ENCODE results near the gene PGA5. TPM values are rescaled to one million over a fixed set of nuclear protein-coding genes. Genes with fewer than 3 reads are reported as not detected.
"Not testable (repeated sequence)": the region's sequence is repeated elsewhere in the genome, so short reads cannot be mapped to it uniquely, and the experiment has no call there.

The PGA5 gene
- total RNA-seq, 3 donors from 2014 or later (not counting 1 experiment from before 2014, with no cell fraction given), result not detected

GRCh38 chr11:61245284-61245964, 4.4 kb downstream of the PGA5 start:
- H3K27ac Mint-ChIP-seq; H3K27me3 Mint-ChIP-seq (ENCODE audit: low read depth in 2 of 2); ATAC-seq; H3K9me3 ChIP-seq (ENCODE audit: control insufficient read depth, insufficient read depth, low read length); H3K4me3 ChIP-seq (ENCODE audit: low read length); H3K36me3 ChIP-seq (ENCODE audit: control insufficient read depth, insufficient read depth, low read length); H3K4me3 Mint-ChIP-seq; H3K4me1 ChIP-seq (ENCODE audit: control insufficient read depth, insufficient read depth, low read length); H3K9me3 Mint-ChIP-seq; H3K27me3 ChIP-seq (ENCODE audit: control insufficient read depth, insufficient read depth, low read length); intact Hi-C loops (cut with micrococcal nuclease); DNase-seq; H3K36me3 Mint-ChIP-seq; H3K4me1 Mint-ChIP-seq; H3K27ac ChIP-seq (ENCODE audit: low read length): not testable (repeated sequence)
- WGBS (ENCODE audit: insufficient coverage), result no CpG with 5 or more reads among the region's 10 CpGs

- H3K4me3 ChIP-seq (ENCODE audit: low read length); H3K27me3 ChIP-seq (ENCODE audit: control insufficient read depth, insufficient read depth, low read length); DNase-seq; H3K27me3 Mint-ChIP-seq (ENCODE audit: low read depth in 2 of 2); intact Hi-C loops (cut with micrococcal nuclease); H3K9me3 Mint-ChIP-seq; H3K36me3 Mint-ChIP-seq; H3K27ac ChIP-seq (ENCODE audit: low read length); H3K9me3 ChIP-seq (ENCODE audit: control insufficient read depth, insufficient read depth, low read length); H3K27ac Mint-ChIP-seq; ATAC-seq; H3K36me3 ChIP-seq (ENCODE audit: control insufficient read depth, insufficient read depth, low read length); H3K4me1 Mint-ChIP-seq; H3K4me1 ChIP-seq (ENCODE audit: control insufficient read depth, insufficient read depth, low read length); H3K4me3 Mint-ChIP-seq: not testable (repeated sequence)
- 83% methylated on average over 7 of the region's 9 CpGs for WGBS (ENCODE audit: insufficient coverage)
Observed at GRCh38 chr11:61248071-61248470, 7.1 kb downstream of the PGA5 start.

GRCh38 chr11:61249201-61249600, 8.2 kb downstream of the PGA5 start:
- H3K9me3 Mint-ChIP-seq; H3K36me3 ChIP-seq (ENCODE audit: control insufficient read depth, insufficient read depth, low read length); H3K4me3 Mint-ChIP-seq; H3K27me3 Mint-ChIP-seq (ENCODE audit: low read depth in 2 of 2); H3K27me3 ChIP-seq (ENCODE audit: control insufficient read depth, insufficient read depth, low read length); ATAC-seq; H3K27ac ChIP-seq (ENCODE audit: low read length); H3K4me1 ChIP-seq (ENCODE audit: control insufficient read depth, insufficient read depth, low read length); H3K4me3 ChIP-seq (ENCODE audit: low read length); H3K36me3 Mint-ChIP-seq; H3K9me3 ChIP-seq (ENCODE audit: control insufficient read depth, insufficient read depth, low read length); H3K4me1 Mint-ChIP-seq; intact Hi-C loops (cut with micrococcal nuclease); H3K27ac Mint-ChIP-seq: not testable (repeated sequence)
- WGBS (ENCODE audit: insufficient coverage), result 92% methylated on average over 8 of the region's 8 CpGs
- peak in 1 of 2 donors; percentile 1 for DNase-seq

- DNase-seq; H3K27me3 ChIP-seq (ENCODE audit: control insufficient read depth, insufficient read depth, low read length); H3K4me3 Mint-ChIP-seq; intact Hi-C loops (cut with micrococcal nuclease); H3K27ac ChIP-seq (ENCODE audit: low read length); H3K4me1 Mint-ChIP-seq; H3K27ac Mint-ChIP-seq; H3K36me3 Mint-ChIP-seq; H3K36me3 ChIP-seq (ENCODE audit: control insufficient read depth, insufficient read depth, low read length); H3K27me3 Mint-ChIP-seq (ENCODE audit: low read depth in 2 of 2); H3K4me3 ChIP-seq (ENCODE audit: low read length); H3K9me3 Mint-ChIP-seq; H3K4me1 ChIP-seq (ENCODE audit: control insufficient read depth, insufficient read depth, low read length); H3K9me3 ChIP-seq (ENCODE audit: control insufficient read depth, insufficient read depth, low read length); ATAC-seq: not testable (repeated sequence)
- 89% methylated on average over 19 of the region's 20 CpGs for WGBS (ENCODE audit: insufficient coverage)
Observed at GRCh38 chr11:61250796-61251765, 10.1 kb downstream of the PGA5 start.

GRCh38 chr11:61252332-61252731, 11.4 kb downstream of the PGA5 start:
- H3K36me3 ChIP-seq (ENCODE audit: control insufficient read depth, insufficient read depth, low read length); H3K4me1 ChIP-seq (ENCODE audit: control insufficient read depth, insufficient read depth, low read length); H3K9me3 ChIP-seq (ENCODE audit: control insufficient read depth, insufficient read depth, low read length); H3K9me3 Mint-ChIP-seq; H3K4me3 Mint-ChIP-seq; H3K27me3 ChIP-seq (ENCODE audit: control insufficient read depth, insufficient read depth, low read length); H3K27ac ChIP-seq (ENCODE audit: low read length); DNase-seq; H3K4me3 ChIP-seq (ENCODE audit: low read length); H3K27me3 Mint-ChIP-seq (ENCODE audit: low read depth in 2 of 2); H3K27ac Mint-ChIP-seq; H3K4me1 Mint-ChIP-seq; H3K36me3 Mint-ChIP-seq; intact Hi-C loops (cut with micrococcal nuclease); ATAC-seq: not testable (repeated sequence)
- 88% methylated on average over 1 of the region's 1 CpG for WGBS (ENCODE audit: insufficient coverage)
